Fibroblast of lung (primary cell): ENCODE data around the gene SRP14. TPM values are rescaled to one million over a fixed set of nuclear protein-coding genes. Genes with fewer than 3 reads are reported as not detected.
A peak's percentile ranks its signal among the peaks of the same experiment; 100 is the strongest.

Source experiments
- DNase-seq, 2 donors: peaks; one replicate each; pipeline versions ENCODE4 v3.0.0 to v3.0.0-alpha.2; 2010; ENCODE audit warnings: low read depth in 2 of 2
- H2AFZ ChIP-seq: 2 replicates; pipeline ENCODE4 v1.5.1; 2012; ENCODE audit warnings: low read length, control low read depth, inconsistent platforms
- H3K27ac ChIP-seq: 2 replicates; pipeline ENCODE4 v1.5.1; 2011; ENCODE audit warnings: low read length, control low read depth; ENCODE audit not compliant: insufficient read depth
- H3K27me3 ChIP-seq: 2 replicates; pipeline ENCODE4 v1.5.1; 2011; ENCODE audit warnings: mild to moderate bottlenecking, low read length; ENCODE audit not compliant: control insufficient read depth, insufficient read depth
- H3K36me3 ChIP-seq: 2 replicates; pipeline ENCODE4 v1.5.1; 2011; ENCODE audit warnings: low read length; ENCODE audit not compliant: control insufficient read depth, insufficient read depth
- H3K4me1 ChIP-seq: 2 replicates; pipeline ENCODE4 v1.5.1; 2011; ENCODE audit warnings: low read length; ENCODE audit not compliant: control insufficient read depth, insufficient read depth; ENCODE audit errors: extremely low read depth
- H3K4me2 ChIP-seq: 2 replicates; pipeline ENCODE4 v1.5.1; 2011; ENCODE audit warnings: low read length, control low read depth; ENCODE audit not compliant: insufficient read depth; ENCODE audit errors: extremely low read depth
- H3K4me3 ChIP-seq, 4 experiments: fragments of 200-600 bp in 1 of 4; sonication (generic) in 1 of 4; replicated peaks in 1 of 4; 2 replicates each; pipeline ENCODE4 v1.5.1; 2011 to 2016; ENCODE audit warnings: low read length in 4 of 4, low read depth in 3 of 4, mild to moderate bottlenecking in 3 of 4, control low read depth in 2 of 4, inconsistent platforms in 1 of 4, mixed read lengths in 1 of 4; ENCODE audit not compliant: insufficient read depth in 1 of 4; ENCODE audit errors: control extremely low read depth in 1 of 4
- H3K79me2 ChIP-seq: 2 replicates; pipeline ENCODE4 v1.5.1; 2012; ENCODE audit warnings: mild to moderate bottlenecking, low read length, inconsistent platforms; ENCODE audit not compliant: control insufficient read depth, insufficient read depth
- H3K9ac ChIP-seq: 2 replicates; pipeline ENCODE4 v1.5.1; 2011; ENCODE audit warnings: mild to moderate bottlenecking, low read length, control low read depth; ENCODE audit not compliant: insufficient read depth
- H3K9me3 ChIP-seq: 2 replicates; pipeline ENCODE4 v1.5.1; 2012; ENCODE audit warnings: low read depth, low read length; ENCODE audit not compliant: control insufficient read depth, insufficient read depth
- H4K20me1 ChIP-seq: 2 replicates; pipeline ENCODE4 v1.5.1; 2011; ENCODE audit warnings: low read length; ENCODE audit not compliant: control insufficient read depth, insufficient read depth; ENCODE audit errors: extremely low read depth
- EZH2 ChIP-seq: IDR thresholded peaks from 2 replicates; pipeline ENCODE4 v1.5.1; 2012; ENCODE audit warnings: low read length, control low read depth, mild to moderate bottlenecking; ENCODE audit errors: missing control alignments
- polyA plus RNA-seq, 2 donors: library from polyadenylated mRNA; depleted of rRNA in 1 of 2; stranded (reverse) in 1 of 2; unstranded in 1 of 2; fragments of >200 nt; gene quantifications; 2 replicates each; pipeline ENCODE4 v1.2.1, GENCODE V29; 2011 to 2012; ENCODE audit warnings: missing spikeins in 1 of 2
- total RNA-seq: library from RNA; depleted of rRNA; stranded (reverse); fragments of >200 nt; gene quantifications from 2 replicates; pipeline ENCODE4 v1.2.1, GENCODE V29; 2014
- TF ChIP-seq, protein P1 (sequence below), 2 donors: IDR thresholded peaks in 1 of 2; conservative IDR thresholded peaks in 1 of 2; 1 replicate in 1 of 2; 2 replicates in 1 of 2; pipeline ENCODE4 v1.5.1; 2011 to 2012; ENCODE audit warnings: low read length in 2 of 2, control low read depth in 1 of 2, inconsistent platforms in 1 of 2, low read depth in 1 of 2, mild to moderate bottlenecking in 1 of 2

SRP14 gene
- total and polyA plus RNA-seq, 2 donors (not counting 1 experiment from before 2014, with no cell fraction given) = 162 to 465 TPM

- Histone ChIP-seq H3K4me3 (no peak overlapping the region), H3K27ac (no peak overlapping the region), H3K27me3 (no peaks in the 10 kb centered on the region), H3K4me2 (no peak overlapping the region), H3K9me3 (no peaks in the 10 kb centered on the region), H3K9ac (no peak overlapping the region), H2AFZ (no peak overlapping the region), H3K4me1 (peaks cover 25% of the 10 kb centered on the region), H3K79me2 (peaks cover 13% of the 10 kb centered on the region), H3K36me3 (no peaks in the 10 kb centered on the region), H4K20me1 (no peaks in the 10 kb centered on the region)
- no peak for DNase-seq
- TF ChIP-seq EZH2 = no peak
- TF ChIP-seq, protein P1, sequence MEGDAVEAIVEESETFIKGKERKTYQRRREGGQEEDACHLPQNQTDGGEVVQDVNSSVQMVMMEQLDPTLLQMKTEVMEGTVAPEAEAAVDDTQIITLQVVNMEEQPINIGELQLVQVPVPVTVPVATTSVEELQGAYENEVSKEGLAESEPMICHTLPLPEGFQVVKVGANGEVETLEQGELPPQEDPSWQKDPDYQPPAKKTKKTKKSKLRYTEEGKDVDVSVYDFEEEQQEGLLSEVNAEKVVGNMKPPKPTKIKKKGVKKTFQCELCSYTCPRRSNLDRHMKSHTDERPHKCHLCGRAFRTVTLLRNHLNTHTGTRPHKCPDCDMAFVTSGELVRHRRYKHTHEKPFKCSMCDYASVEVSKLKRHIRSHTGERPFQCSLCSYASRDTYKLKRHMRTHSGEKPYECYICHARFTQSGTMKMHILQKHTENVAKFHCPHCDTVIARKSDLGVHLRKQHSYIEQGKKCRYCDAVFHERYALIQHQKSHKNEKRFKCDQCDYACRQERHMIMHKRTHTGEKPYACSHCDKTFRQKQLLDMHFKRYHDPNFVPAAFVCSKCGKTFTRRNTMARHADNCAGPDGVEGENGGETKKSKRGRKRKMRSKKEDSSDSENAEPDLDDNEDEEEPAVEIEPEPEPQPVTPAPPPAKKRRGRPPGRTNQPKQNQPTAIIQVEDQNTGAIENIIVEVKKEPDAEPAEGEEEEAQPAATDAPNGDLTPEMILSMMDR (conservative IDR thresholded peaks at IDR 0.05 in 1 of 2, IDR thresholded peaks at IDR 0.05 in 1 of 2; ENCODE audit: low read depth in 1 of 2, low read length in 2 of 2) = no peak
These were observed 3.9 kb upstream of the SRP14 start for GRCh38 chr15:40042791-40043320.

- Histone ChIP-seq H3K27me3 (no peaks in the 10 kb centered on the region), H3K79me2 (peaks cover 16% of the 10 kb centered on the region), H3K36me3 (peaks cover 4% of the 10 kb centered on the region), H3K9me3 (no peaks in the 10 kb centered on the region), H3K4me1 (peaks cover 8% of the 10 kb centered on the region), H3K4me2 (no peak overlapping the region), H3K9ac (no peak overlapping the region), H2AFZ (no peak overlapping the region), H4K20me1 (no peaks in the 10 kb centered on the region), H3K4me3 (no peak overlapping the region), H3K27ac (no peak overlapping the region)
- TF ChIP-seq EZH2 = no peak
- TF ChIP-seq, protein P1 (conservative IDR thresholded peaks at IDR 0.05 in 1 of 2, IDR thresholded peaks at IDR 0.05 in 1 of 2; ENCODE audit: low read depth in 1 of 2, low read length in 2 of 2) = no peak
- no peak for DNase-seq
These were observed 1.8 kb upstream of the SRP14 start for GRCh38 chr15:40040770-40041169.

DNA sequence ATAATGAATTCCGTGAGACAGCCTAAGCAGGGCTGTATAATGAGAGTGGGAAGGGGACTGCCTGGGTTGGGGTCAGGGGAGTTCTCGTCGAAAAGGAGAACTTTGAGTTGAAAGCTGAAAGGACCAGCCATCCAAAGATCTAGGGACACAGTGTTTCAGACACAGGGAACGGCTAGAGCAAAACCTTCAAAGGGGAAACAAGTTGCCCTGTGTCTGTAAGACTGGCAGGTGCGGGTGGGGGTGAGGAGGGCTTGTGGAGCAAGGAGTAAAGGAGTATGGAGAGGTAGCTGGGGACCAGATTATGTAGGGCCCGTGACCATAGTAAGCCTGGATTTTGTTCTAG is 1.3 kb upstream of the SRP14 start:
- no peak overlapping the region for H3K9ac ChIP-seq
- peak overlapping the region in 1 of 4 experiments; percentile 31 for H3K4me3 ChIP-seq
- H3K4me2 ChIP-seq = peak overlapping the region; percentile 64

More for the DNA sequence above, 1.3 kb upstream of the SRP14 start:
- Histone ChIP-seq H3K9me3 (no peaks in the 10 kb centered on the region), H3K36me3 (peaks cover 6% of the 10 kb centered on the region), H4K20me1 (no peaks in the 10 kb centered on the region), H2AFZ (no peak overlapping the region), H3K27me3 (no peaks in the 10 kb centered on the region), H3K27ac (no peak overlapping the region), H3K4me1 (peaks cover 4% of the 10 kb centered on the region), H3K79me2 (peaks cover 16% of the 10 kb centered on the region)
- TF ChIP-seq EZH2 = no peak
- TF ChIP-seq, protein P1 (conservative IDR thresholded peaks at IDR 0.05 in 1 of 2, IDR thresholded peaks at IDR 0.05 in 1 of 2; ENCODE audit: low read depth in 1 of 2, low read length in 2 of 2) = no peak
- DNase-seq = no peak
